GM23338 (cell line): ENCODE data around the gene TNKS2.

Experiments used
- CREB1 ChIP-seq: fragments of 250-450 bp; sonication (Bioruptor Pico); IDR thresholded peaks from 2 replicates; pipeline ENCODE4 v1.5.0; 2020; ENCODE audit warnings: low read depth, mild to moderate bottlenecking, moderate library complexity
- EZH2 ChIP-seq: fragments of 200-600 bp; sonication (generic); IDR thresholded peaks from one replicate; pipeline ENCODE4 v1.8.0; 2017; ENCODE audit warnings: antibody characterized with exemption, mild to moderate bottlenecking, low read depth; ENCODE audit not compliant: unreplicated experiment
- EZH2phosphoT487 ChIP-seq: fragments of 200-600 bp; sonication (generic); IDR thresholded peaks from one replicate; pipeline ENCODE4 v1.8.1; 2018; ENCODE audit warnings: antibody characterized with exemption; ENCODE audit not compliant: unreplicated experiment
- JUNB ChIP-seq: IDR thresholded peaks from one replicate; pipeline ENCODE4 v1.6.1; 2016; ENCODE audit warnings: antibody characterized with exemption; ENCODE audit not compliant: unreplicated experiment
- NANOG ChIP-seq: IDR thresholded peaks from 2 replicates; pipeline ENCODE4 v1.6.1; 2016; ENCODE audit warnings: antibody characterized with exemption, borderline replicate concordance
- POLR2AphosphoS5 ChIP-seq: IDR thresholded peaks from 2 replicates; pipeline ENCODE4 v1.6.1; 2016; ENCODE audit warnings: antibody characterized with exemption, low read depth
- ZNF331 ChIP-seq: fragments of 250-450 bp; sonication (Bioruptor Pico); IDR thresholded peaks from 2 replicates; pipeline ENCODE4 v1.5.0; 2020; ENCODE audit warnings: low read depth, mild to moderate bottlenecking, moderate library complexity
- TF ChIP-seq, protein P1 (sequence below), 2 experiments: fragments of 200-600 bp in 1 of 2; sonication (generic) in 1 of 2; conservative IDR thresholded peaks; 2 replicates each; pipeline versions ENCODE4 v1.5.1 to v1.6.1; 2016 to 2017; ENCODE audit warnings: antibody characterized with exemption in 2 of 2, low read depth in 2 of 2, mild to moderate bottlenecking in 2 of 2, moderate library complexity in 1 of 2
- TF ChIP-seq, protein P2 (sequence below): IDR thresholded peaks from one replicate; pipeline ENCODE4 v1.6.1; 2018; ENCODE audit warnings: antibody characterized with exemption; ENCODE audit not compliant: unreplicated experiment
- TF ChIP-seq, protein P3 (sequence below): IDR thresholded peaks from 2 replicates; pipeline ENCODE4 v1.6.1; 2016; ENCODE audit warnings: antibody characterized with exemption

DNA sequence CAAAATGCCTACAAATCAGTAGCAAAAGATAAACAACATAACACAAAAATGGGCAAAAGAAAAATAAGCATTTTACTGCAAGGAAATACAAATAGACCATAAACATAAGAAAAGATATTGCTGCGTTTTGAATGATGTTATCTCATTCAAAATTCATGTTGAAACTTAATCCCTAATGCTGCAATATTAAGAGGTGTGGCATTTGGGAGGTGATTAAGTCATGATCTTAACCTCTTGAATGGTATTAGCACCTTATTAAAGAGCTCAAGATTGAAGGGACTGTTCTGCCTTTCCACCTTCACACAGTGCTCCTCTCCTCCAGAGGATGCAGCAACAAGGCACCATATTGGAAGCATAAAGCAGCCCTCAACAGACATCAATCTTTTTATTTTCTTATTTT lies 12.4 kb upstream of the TNKS2 start:
- TF ChIP-seq EZH2 (no peak), JUNB (no peak), EZH2phosphoT487 (no peak), POLR2AphosphoS5 (no peak), CREB1 (CRISPR knock-in tag) (no peak), ZNF331 (CRISPR knock-in tag) (no peak), NANOG (no peak)
- TF ChIP-seq, protein P1, sequence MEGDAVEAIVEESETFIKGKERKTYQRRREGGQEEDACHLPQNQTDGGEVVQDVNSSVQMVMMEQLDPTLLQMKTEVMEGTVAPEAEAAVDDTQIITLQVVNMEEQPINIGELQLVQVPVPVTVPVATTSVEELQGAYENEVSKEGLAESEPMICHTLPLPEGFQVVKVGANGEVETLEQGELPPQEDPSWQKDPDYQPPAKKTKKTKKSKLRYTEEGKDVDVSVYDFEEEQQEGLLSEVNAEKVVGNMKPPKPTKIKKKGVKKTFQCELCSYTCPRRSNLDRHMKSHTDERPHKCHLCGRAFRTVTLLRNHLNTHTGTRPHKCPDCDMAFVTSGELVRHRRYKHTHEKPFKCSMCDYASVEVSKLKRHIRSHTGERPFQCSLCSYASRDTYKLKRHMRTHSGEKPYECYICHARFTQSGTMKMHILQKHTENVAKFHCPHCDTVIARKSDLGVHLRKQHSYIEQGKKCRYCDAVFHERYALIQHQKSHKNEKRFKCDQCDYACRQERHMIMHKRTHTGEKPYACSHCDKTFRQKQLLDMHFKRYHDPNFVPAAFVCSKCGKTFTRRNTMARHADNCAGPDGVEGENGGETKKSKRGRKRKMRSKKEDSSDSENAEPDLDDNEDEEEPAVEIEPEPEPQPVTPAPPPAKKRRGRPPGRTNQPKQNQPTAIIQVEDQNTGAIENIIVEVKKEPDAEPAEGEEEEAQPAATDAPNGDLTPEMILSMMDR (conservative IDR thresholded peaks at IDR 0.05; ENCODE audit: low read depth in 2 of 2): no peak
- TF ChIP-seq, protein P2, sequence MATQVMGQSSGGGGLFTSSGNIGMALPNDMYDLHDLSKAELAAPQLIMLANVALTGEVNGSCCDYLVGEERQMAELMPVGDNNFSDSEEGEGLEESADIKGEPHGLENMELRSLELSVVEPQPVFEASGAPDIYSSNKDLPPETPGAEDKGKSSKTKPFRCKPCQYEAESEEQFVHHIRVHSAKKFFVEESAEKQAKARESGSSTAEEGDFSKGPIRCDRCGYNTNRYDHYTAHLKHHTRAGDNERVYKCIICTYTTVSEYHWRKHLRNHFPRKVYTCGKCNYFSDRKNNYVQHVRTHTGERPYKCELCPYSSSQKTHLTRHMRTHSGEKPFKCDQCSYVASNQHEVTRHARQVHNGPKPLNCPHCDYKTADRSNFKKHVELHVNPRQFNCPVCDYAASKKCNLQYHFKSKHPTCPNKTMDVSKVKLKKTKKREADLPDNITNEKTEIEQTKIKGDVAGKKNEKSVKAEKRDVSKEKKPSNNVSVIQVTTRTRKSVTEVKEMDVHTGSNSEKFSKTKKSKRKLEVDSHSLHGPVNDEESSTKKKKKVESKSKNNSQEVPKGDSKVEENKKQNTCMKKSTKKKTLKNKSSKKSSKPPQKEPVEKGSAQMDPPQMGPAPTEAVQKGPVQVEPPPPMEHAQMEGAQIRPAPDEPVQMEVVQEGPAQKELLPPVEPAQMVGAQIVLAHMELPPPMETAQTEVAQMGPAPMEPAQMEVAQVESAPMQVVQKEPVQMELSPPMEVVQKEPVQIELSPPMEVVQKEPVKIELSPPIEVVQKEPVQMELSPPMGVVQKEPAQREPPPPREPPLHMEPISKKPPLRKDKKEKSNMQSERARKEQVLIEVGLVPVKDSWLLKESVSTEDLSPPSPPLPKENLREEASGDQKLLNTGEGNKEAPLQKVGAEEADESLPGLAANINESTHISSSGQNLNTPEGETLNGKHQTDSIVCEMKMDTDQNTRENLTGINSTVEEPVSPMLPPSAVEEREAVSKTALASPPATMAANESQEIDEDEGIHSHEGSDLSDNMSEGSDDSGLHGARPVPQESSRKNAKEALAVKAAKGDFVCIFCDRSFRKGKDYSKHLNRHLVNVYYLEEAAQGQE: no peak
- TF ChIP-seq, protein P3, sequence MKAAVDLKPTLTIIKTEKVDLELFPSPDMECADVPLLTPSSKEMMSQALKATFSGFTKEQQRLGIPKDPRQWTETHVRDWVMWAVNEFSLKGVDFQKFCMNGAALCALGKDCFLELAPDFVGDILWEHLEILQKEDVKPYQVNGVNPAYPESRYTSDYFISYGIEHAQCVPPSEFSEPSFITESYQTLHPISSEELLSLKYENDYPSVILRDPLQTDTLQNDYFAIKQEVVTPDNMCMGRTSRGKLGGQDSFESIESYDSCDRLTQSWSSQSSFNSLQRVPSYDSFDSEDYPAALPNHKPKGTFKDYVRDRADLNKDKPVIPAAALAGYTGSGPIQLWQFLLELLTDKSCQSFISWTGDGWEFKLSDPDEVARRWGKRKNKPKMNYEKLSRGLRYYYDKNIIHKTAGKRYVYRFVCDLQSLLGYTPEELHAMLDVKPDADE: no peak
